DOHH2 (cell line): Measurements from ENCODE around the gene KCNH6.

Source experiments
- H3F3A ChIP-seq: fragments of 200-600 bp; sonication (generic), shearing (Covaris generic); 2 replicates; pipeline ENCODE4 v1.6.0; 2016; ENCODE audit warnings: antibody characterized with exemption, mild to moderate bottlenecking; ENCODE audit not compliant: control insufficient read depth, insufficient read depth
- H3K27ac ChIP-seq: fragments of 200-600 bp; sonication (generic); 2 replicates; pipeline ENCODE4 v1.5.1; 2014; ENCODE audit warnings: low read depth, mild to moderate bottlenecking, low read length, moderate library complexity
- H3K27me3 ChIP-seq: fragments of 200-600 bp; sonication (generic); 2 replicates; pipeline ENCODE4 v1.6.1; 2014; ENCODE audit warnings: mild to moderate bottlenecking, low read length, mixed read lengths; ENCODE audit not compliant: control insufficient read depth
- H3K36me3 ChIP-seq: fragments of 200-600 bp; sonication (generic); 2 replicates; pipeline ENCODE4 v1.6.1; 2014; ENCODE audit warnings: mild to moderate bottlenecking, low read length, moderate library complexity, mixed read lengths; ENCODE audit not compliant: control insufficient read depth
- H3K4me1 ChIP-seq: fragments of 200-600 bp; sonication (generic); 2 replicates; pipeline ENCODE4 v1.6.1; 2014; ENCODE audit warnings: mild to moderate bottlenecking, low read length, mixed read lengths; ENCODE audit not compliant: control insufficient read depth
- H3K4me2 ChIP-seq: fragments of 200-600 bp; sonication (generic); 2 replicates; pipeline ENCODE4 v1.6.0; 2014; ENCODE audit warnings: mild to moderate bottlenecking, low read length, moderate library complexity
- H3K4me3 ChIP-seq: fragments of 200-600 bp; sonication (generic); 2 replicates; pipeline ENCODE4 v1.5.1; 2014; ENCODE audit warnings: mild to moderate bottlenecking, low read length, mixed read lengths
- H3K79me2 ChIP-seq: fragments of 200-600 bp; sonication (generic); 2 replicates; pipeline ENCODE4 v1.6.1; 2014; ENCODE audit warnings: mild to moderate bottlenecking, low read length, mixed read lengths; ENCODE audit not compliant: control insufficient read depth
- H3K9me2 ChIP-seq: fragments of 200-600 bp; sonication (generic); replicated peaks from 2 replicates; pipeline ENCODE4 v1.6.1; 2014; ENCODE audit warnings: mild to moderate bottlenecking, low read length, mixed read lengths; ENCODE audit not compliant: control insufficient read depth
- H3K9me3 ChIP-seq: fragments of 200-600 bp; sonication (generic); 2 replicates; pipeline ENCODE4 v1.6.1; 2014; ENCODE audit warnings: antibody characterized with exemption, low read length, mixed read lengths; ENCODE audit not compliant: control insufficient read depth, insufficient read depth
- H4K20me1 ChIP-seq: fragments of 200-600 bp; sonication (generic); 2 replicates; pipeline ENCODE4 v1.6.0; 2014; ENCODE audit warnings: low read depth, mild to moderate bottlenecking, antibody characterized with exemption, low read length, moderate library complexity; ENCODE audit not compliant: control insufficient read depth, insufficient read depth
- EZH2phosphoT487 ChIP-seq: fragments of 200-600 bp; sonication (generic); IDR thresholded peaks from 2 replicates; pipeline ENCODE4 v1.6.1; 2017; ENCODE audit warnings: borderline replicate concordance, mild to moderate bottlenecking, antibody characterized with exemption, low read length, moderate library complexity, mixed read lengths
- TF ChIP-seq, protein P1 (sequence below): fragments of 200-600 bp; sonication (generic); IDR thresholded peaks from one replicate; pipeline ENCODE4 v1.5.1; 2014; ENCODE audit warnings: antibody characterized with exemption, mild to moderate bottlenecking, low read depth, low read length; ENCODE audit not compliant: poor library complexity, severe bottlenecking

The KCNH6 gene

DNA sequence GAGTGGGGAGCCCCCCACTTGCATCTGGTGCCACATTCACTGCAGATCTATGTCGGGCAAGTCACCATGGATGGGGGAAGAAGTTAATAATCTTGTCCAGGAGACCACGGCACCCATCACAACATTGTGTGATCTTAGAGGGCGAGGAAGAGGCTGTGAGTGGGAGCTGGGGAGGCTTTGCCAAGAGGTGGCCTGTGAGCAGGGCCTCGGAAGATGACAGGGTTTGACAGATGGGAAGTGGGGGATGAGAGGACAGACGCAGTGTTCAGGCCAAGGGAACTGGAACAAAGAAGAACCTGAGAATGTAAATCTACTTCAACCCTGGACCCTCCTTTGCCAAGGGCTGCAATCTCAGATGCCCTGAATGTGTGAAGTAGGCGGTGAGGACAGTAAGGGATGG is 33.9 kb upstream of the KCNH6 start:
- no peak overlapping the region for H3K27ac ChIP-seq
- H3K4me2 ChIP-seq = no peak overlapping the region
- H3K27me3 ChIP-seq = no peaks in the 10 kb centered on the region
- H3K4me1 ChIP-seq = peaks cover 6% of the 10 kb centered on the region; the same call in 1 of the 2 replicates
- H3K36me3 ChIP-seq = no peaks in the 10 kb centered on the region
- H3K9me3 ChIP-seq = no peaks in the 10 kb centered on the region
- no peaks in the 10 kb centered on the region for H4K20me1 ChIP-seq
- H3K4me3 ChIP-seq = no peak overlapping the region
- H3K9me2 ChIP-seq = no peaks in the 10 kb centered on the region
- H3K79me2 ChIP-seq = no peaks in the 10 kb centered on the region
- TF ChIP-seq, protein P1, sequence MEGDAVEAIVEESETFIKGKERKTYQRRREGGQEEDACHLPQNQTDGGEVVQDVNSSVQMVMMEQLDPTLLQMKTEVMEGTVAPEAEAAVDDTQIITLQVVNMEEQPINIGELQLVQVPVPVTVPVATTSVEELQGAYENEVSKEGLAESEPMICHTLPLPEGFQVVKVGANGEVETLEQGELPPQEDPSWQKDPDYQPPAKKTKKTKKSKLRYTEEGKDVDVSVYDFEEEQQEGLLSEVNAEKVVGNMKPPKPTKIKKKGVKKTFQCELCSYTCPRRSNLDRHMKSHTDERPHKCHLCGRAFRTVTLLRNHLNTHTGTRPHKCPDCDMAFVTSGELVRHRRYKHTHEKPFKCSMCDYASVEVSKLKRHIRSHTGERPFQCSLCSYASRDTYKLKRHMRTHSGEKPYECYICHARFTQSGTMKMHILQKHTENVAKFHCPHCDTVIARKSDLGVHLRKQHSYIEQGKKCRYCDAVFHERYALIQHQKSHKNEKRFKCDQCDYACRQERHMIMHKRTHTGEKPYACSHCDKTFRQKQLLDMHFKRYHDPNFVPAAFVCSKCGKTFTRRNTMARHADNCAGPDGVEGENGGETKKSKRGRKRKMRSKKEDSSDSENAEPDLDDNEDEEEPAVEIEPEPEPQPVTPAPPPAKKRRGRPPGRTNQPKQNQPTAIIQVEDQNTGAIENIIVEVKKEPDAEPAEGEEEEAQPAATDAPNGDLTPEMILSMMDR = no peak
- TF ChIP-seq EZH2phosphoT487 = no peak
- no peaks in the 10 kb centered on the region for H3F3A ChIP-seq

DNA sequence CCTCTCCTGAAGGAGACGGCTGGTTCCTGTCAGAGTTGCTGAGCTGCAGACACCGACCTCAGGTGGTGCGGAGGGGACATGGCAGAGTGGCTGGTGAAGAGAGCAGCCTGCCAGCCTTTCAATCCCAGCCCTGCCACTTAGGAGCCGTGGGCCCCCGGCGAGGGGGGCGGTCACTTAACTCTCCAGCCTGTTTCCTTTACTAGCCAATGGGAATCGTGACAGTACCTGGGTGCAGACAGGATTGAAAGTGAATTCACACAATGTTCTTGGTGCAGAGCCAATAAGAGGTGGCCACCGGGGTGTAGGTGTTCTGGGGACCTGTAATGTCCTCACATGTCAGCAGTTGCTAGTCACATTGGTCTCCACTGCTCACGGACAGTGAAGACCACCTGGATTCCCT is 32.8 kb upstream of the KCNH6 start:
- Histone ChIP-seq H4K20me1 (no peaks in the 10 kb centered on the region), H3F3A (no peaks in the 10 kb centered on the region), H3K4me3 (no peak overlapping the region), H3K79me2 (no peaks in the 10 kb centered on the region), H3K36me3 (no peaks in the 10 kb centered on the region), H3K4me2 (no peak overlapping the region), H3K9me2 (no peaks in the 10 kb centered on the region), H3K4me1 (peaks cover 6% of the 10 kb centered on the region; the same call in 1 of the 2 replicates), H3K27ac (no peak overlapping the region), H3K9me3 (no peaks in the 10 kb centered on the region), H3K27me3 (no peaks in the 10 kb centered on the region)
- TF ChIP-seq, protein P1 = no peak
- no peak for TF ChIP-seq EZH2phosphoT487

DNA sequence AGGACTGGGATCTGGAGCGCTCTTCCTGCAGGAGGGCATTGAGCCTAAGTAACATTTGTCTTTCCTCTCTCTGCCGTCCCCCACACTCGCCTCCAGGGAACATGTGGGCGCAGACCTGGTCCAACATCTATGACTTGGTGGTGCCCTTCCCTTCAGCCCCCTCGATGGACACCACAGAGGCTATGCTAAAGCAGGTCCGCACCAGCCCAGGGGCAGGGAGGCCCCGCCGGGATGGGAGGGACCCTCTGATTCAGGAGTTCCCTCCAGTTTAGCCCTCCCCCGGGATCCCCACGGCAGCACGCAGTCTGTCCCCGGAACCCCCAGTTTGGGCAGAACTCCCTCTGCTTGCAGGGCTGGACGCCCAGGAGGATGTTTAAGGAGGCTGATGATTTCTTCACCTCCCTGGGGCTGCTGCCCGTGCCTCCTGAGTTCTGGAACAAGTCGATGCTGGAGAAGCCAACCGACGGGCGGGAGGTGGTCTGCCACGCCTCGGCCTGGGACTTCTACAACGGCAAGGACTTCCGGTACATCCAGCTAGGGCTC is 32.2 kb upstream of the KCNH6 start:
- no peak overlapping the region for H3K4me3 ChIP-seq
- H3F3A ChIP-seq = no peaks in the 10 kb centered on the region
- TF ChIP-seq, protein P1 = no peak
- TF ChIP-seq EZH2phosphoT487 = no peak
- H3K4me1 ChIP-seq = peaks cover 6% of the 10 kb centered on the region; the same call in 1 of the 2 replicates
- H3K27me3 ChIP-seq = no peaks in the 10 kb centered on the region
- H3K27ac ChIP-seq = no peak overlapping the region
- no peaks in the 10 kb centered on the region for H4K20me1 ChIP-seq
- no peaks in the 10 kb centered on the region for H3K9me2 ChIP-seq
- no peak overlapping the region for H3K4me2 ChIP-seq
- H3K9me3 ChIP-seq = no peaks in the 10 kb centered on the region
- no peaks in the 10 kb centered on the region for H3K79me2 ChIP-seq
- H3K36me3 ChIP-seq = no peaks in the 10 kb centered on the region

DNA sequence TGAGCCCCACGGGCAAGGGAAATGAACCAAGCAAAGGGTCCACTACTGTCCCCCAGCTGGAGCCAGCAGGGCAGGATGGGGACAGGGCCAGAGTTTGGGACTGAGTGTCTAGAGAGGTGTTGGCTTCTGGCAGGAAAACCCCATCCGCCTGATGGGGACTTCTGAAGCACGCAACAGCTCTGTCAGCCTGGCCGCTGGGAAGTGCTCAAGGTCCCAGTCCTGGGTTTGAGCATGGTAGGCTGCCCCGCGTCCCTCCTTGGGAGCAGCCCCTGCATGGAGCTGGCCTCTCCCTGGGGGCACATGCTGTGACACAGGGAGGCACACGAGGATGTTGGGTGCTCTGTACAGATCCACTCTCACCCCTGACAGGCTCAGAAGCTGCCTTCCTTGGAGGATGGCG is 31.7 kb upstream of the KCNH6 start:
- Histone ChIP-seq H3K79me2 (no peaks in the 10 kb centered on the region), H3K4me1 (peaks cover 3% of the 10 kb centered on the region; the same call in 1 of the 2 replicates), H3K9me2 (no peaks in the 10 kb centered on the region), H3K9me3 (no peaks in the 10 kb centered on the region), H3F3A (no peaks in the 10 kb centered on the region), H4K20me1 (no peaks in the 10 kb centered on the region), H3K27me3 (no peaks in the 10 kb centered on the region), H3K4me2 (no peak overlapping the region), H3K27ac (no peak overlapping the region), H3K4me3 (no peak overlapping the region), H3K36me3 (no peaks in the 10 kb centered on the region)
- TF ChIP-seq, protein P1 = no peak
- no peak for TF ChIP-seq EZH2phosphoT487
